Naive thymus-derived CD4-positive, alpha-beta T cell (primary cell): ENCODE results near the gene SPRR1A. TPM values are rescaled to one million over a fixed set of nuclear protein-coding genes. Genes with fewer than 3 reads are reported as not detected.

ENCODE experiments used
- ATAC-seq: fragments of 150-1000 bp; cut with Tn5 transposase; 2 replicates; pipeline ENCODE4 v1.10.0; 2021; ENCODE audit warnings: mild to moderate bottlenecking, moderate library complexity
- CTCF ChIA-PET: fragments of 350-600 bp; sonication (Branson Sonifier 250); formaldehyde crosslinking; loops from one replicate; lab custom pipeline; 2021; ENCODE audit warnings: antibody characterized with exemption; lab: Charles Lee
- POLR2A ChIA-PET: fragments of 350-600 bp; sonication (Branson Sonifier 250); formaldehyde crosslinking; loops from one replicate; lab custom pipeline; 2021; ENCODE audit warnings: antibody characterized with exemption, inconsistent platforms; lab: Charles Lee
- DNase-seq, 9 donors: peaks; one replicate each; pipeline versions ENCODE4 v3.0.0 to v3.0.0-alpha.2; 2020 to 2022; ENCODE audit warnings: mixed read lengths in 1 of 9
- H3K27ac ChIP-seq: one replicate; pipeline ENCODE4 v1.7.0; 2013; ENCODE audit warnings: mild to moderate bottlenecking, low read depth, low read length, moderate library complexity
- H3K27me3 ChIP-seq, 2 donors: one replicate each; pipeline ENCODE4 v1.7.0; 2013; ENCODE audit warnings: low read length in 2 of 2, mild to moderate bottlenecking in 2 of 2, moderate library complexity in 2 of 2; ENCODE audit not compliant: control insufficient read depth in 2 of 2, insufficient read depth in 2 of 2
- H3K36me3 ChIP-seq, 3 experiments: 1 replicate in 2 of 3; 2 replicates in 1 of 3; pipeline ENCODE4 v1.7.0; 2013; ENCODE audit warnings: low read length in 3 of 3, mild to moderate bottlenecking in 3 of 3, moderate library complexity in 1 of 3; ENCODE audit not compliant: insufficient read depth in 3 of 3, control insufficient read depth in 2 of 3
- H3K4me1 ChIP-seq, 2 donors: one replicate each; pipeline ENCODE4 v1.7.0; 2013; ENCODE audit warnings: low read length in 2 of 2, mild to moderate bottlenecking in 2 of 2, moderate library complexity in 1 of 2; ENCODE audit not compliant: control insufficient read depth in 2 of 2, insufficient read depth in 2 of 2
- H3K4me3 ChIP-seq: 2 replicates; pipeline ENCODE4 v1.7.0; 2013; ENCODE audit warnings: mild to moderate bottlenecking, low read length
- H3K9me3 ChIP-seq, 3 experiments: 1 replicate in 2 of 3; 2 replicates in 1 of 3; pipeline ENCODE4 v1.7.0; 2013; ENCODE audit warnings: low read length in 3 of 3; ENCODE audit not compliant: control insufficient read depth in 2 of 3
- H3K27ac Mint-ChIP-seq, 9 donors: one replicate each; pipeline ENCODE4 v1.8.0; 2020 to 2022; ENCODE audit warnings: mixed read lengths in 9 of 9, mild to moderate bottlenecking in 8 of 9, moderate library complexity in 5 of 9, inconsistent platforms in 2 of 9
- H3K27me3 Mint-ChIP-seq, 5 donors: one replicate each; pipeline ENCODE4 v1.8.0; 2021 to 2022; ENCODE audit warnings: mixed read lengths in 5 of 5, mild to moderate bottlenecking in 1 of 5
- H3K36me3 Mint-ChIP-seq, 5 donors: one replicate each; pipeline ENCODE4 v1.8.0; 2020 to 2022; ENCODE audit warnings: mixed read lengths in 5 of 5, mild to moderate bottlenecking in 3 of 5, inconsistent platforms in 1 of 5
- H3K4me1 Mint-ChIP-seq, 7 donors: one replicate each; pipeline ENCODE4 v1.8.0; 2020 to 2022; ENCODE audit warnings: mixed read lengths in 7 of 7, mild to moderate bottlenecking in 3 of 7, inconsistent platforms in 1 of 7
- H3K4me3 Mint-ChIP-seq, 10 donors: one replicate each; pipeline ENCODE4 v1.8.0; 2020 to 2022; ENCODE audit warnings: mild to moderate bottlenecking in 10 of 10, mixed read lengths in 10 of 10, moderate library complexity in 6 of 10, inconsistent platforms in 2 of 10
- H3K9me3 Mint-ChIP-seq, 11 donors: one replicate each; pipeline ENCODE4 v1.8.0; 2020 to 2022; ENCODE audit warnings: mixed read lengths in 11 of 11, mild to moderate bottlenecking in 4 of 11, inconsistent platforms in 1 of 11, moderate library complexity in 1 of 11
- intact Hi-C, 2 donors: fragments of 100-400 bp; cut with micrococcal nuclease; formaldehyde crosslinking; loops; one replicate each; pipeline ENCODE4 v1.15.1; 2023
- polyA plus RNA-seq, 2 donors: library from polyadenylated mRNA; unstranded; fragments of 300-500 nt; fragmentation: Illumina TruSeq; gene quantifications; one replicate each; pipeline ENCODE4 v1.2.3, GENCODE V29; 2021
- total RNA-seq, 6 experiments: library from RNA in 5 of 6; stranded (reverse) in 5 of 6; gene quantifications; 1 replicate in 5 of 6; 2 replicates in 1 of 6; pipeline ENCODE4 v1.2.3 and lab custom pipeline; 2021 to 2026

The SPRR1A gene
- total and polyA plus RNA-seq, 7 experiments from 2014 or later = not detected

GRCh38 chr1:153035211-153035610, 51.3 kb downstream of the SPRR1A start:
- H3K36me3 Mint-ChIP-seq = no peaks in the 10 kb centered on the region
- H3K9me3 Mint-ChIP-seq = peaks cover 0 to 4% (median 0%) of the 10 kb centered on the region in 11 donors
- Histone ChIP-seq H3K9me3 (no peaks in the 10 kb centered on the region), H3K27me3 (no peaks in the 10 kb centered on the region), H3K4me3 (no peak overlapping the region), H3K4me1 (no peaks in the 10 kb centered on the region), H3K27ac (no peak overlapping the region), H3K36me3 (no peaks in the 10 kb centered on the region)
- H3K27me3 Mint-ChIP-seq = peaks cover 7 to 40% (median 38%) of the 10 kb centered on the region in 5 donors
- no peak overlapping the region for H3K4me3 Mint-ChIP-seq
- no peak for ATAC-seq
- ChIA-PET POLR2A (no interaction called here), CTCF (no interaction called here)
- intact Hi-C loops = no loop called here
- H3K4me1 Mint-ChIP-seq = no peaks in the 10 kb centered on the region
- H3K27ac Mint-ChIP-seq = no peak overlapping the region
- no peak for DNase-seq

Other genes starting within 250 kb of the SPRR1A start
- not detected for gene KPRP, start 226.1 kb upstream of the SPRR1A start, total RNA-seq
- not detected for gene KPRP, start 226.1 kb upstream of the SPRR1A start, polyA plus RNA-seq
- not detected for gene LCE1F, start 208.9 kb upstream of the SPRR1A start, total RNA-seq
- not detected for gene LCE1F, start 208.9 kb upstream of the SPRR1A start, polyA plus RNA-seq
- gene LCE1E, start 197.8 kb upstream of the SPRR1A start, total RNA-seq = not detected
- gene LCE1E, start 197.8 kb upstream of the SPRR1A start, polyA plus RNA-seq = not detected
- gene LCE1D, start 187.4 kb upstream of the SPRR1A start, total RNA-seq = not detected
- gene LCE1D, start 187.4 kb upstream of the SPRR1A start, polyA plus RNA-seq = not detected
- gene LCE1C, start 177.4 kb upstream of the SPRR1A start, total RNA-seq = not detected
- not detected for gene LCE1C, start 177.4 kb upstream of the SPRR1A start, polyA plus RNA-seq
- not detected for gene LCE1B, start 172.1 kb upstream of the SPRR1A start, total RNA-seq
- gene LCE1B, start 172.1 kb upstream of the SPRR1A start, polyA plus RNA-seq = not detected
- not detected for gene LCE1A, start 156.6 kb upstream of the SPRR1A start, total RNA-seq
- gene LCE1A, start 156.6 kb upstream of the SPRR1A start, polyA plus RNA-seq = not detected
- gene LCE6A, start 141.2 kb upstream of the SPRR1A start, total RNA-seq = not detected
- gene LCE6A, start 141.2 kb upstream of the SPRR1A start, polyA plus RNA-seq = not detected
- not detected for gene LCE7A, start 124.1 kb upstream of the SPRR1A start, total RNA-seq
- gene LCE7A, start 124.1 kb upstream of the SPRR1A start, polyA plus RNA-seq = not detected
- gene SMCP, start 105.8 kb upstream of the SPRR1A start, total RNA-seq = not detected
- gene SMCP, start 105.8 kb upstream of the SPRR1A start, polyA plus RNA-seq = not detected
- gene IVL, start 75.5 kb upstream of the SPRR1A start, total RNA-seq = not detected
- gene IVL, start 75.5 kb upstream of the SPRR1A start, polyA plus RNA-seq = not detected
- gene SPRR5, start 36.9 kb upstream of the SPRR1A start, total RNA-seq = not detected
- not detected for gene SPRR5, start 36.9 kb upstream of the SPRR1A start, polyA plus RNA-seq
- gene SPRR4, start 13.4 kb upstream of the SPRR1A start, total RNA-seq = not detected
- not detected for gene SPRR4, start 13.4 kb upstream of the SPRR1A start, polyA plus RNA-seq
- not detected for gene SPRR3, start 17.7 kb downstream of the SPRR1A start, total RNA-seq
- not detected for gene SPRR3, start 17.7 kb downstream of the SPRR1A start, polyA plus RNA-seq
- gene SPRR1B, start 47.1 kb downstream of the SPRR1A start, total RNA-seq = not detected
- not detected for gene SPRR1B, start 47.1 kb downstream of the SPRR1A start, polyA plus RNA-seq
- gene SPRR2D, start 57.0 kb downstream of the SPRR1A start, total RNA-seq = not detected
- gene SPRR2D, start 57.0 kb downstream of the SPRR1A start, polyA plus RNA-seq = not detected
- gene SPRR2A, start 73.4 kb downstream of the SPRR1A start, total RNA-seq = not detected
- gene SPRR2A, start 73.4 kb downstream of the SPRR1A start, polyA plus RNA-seq = not detected
- gene SPRR2B, start 87.5 kb downstream of the SPRR1A start, total RNA-seq = not detected
- not detected for gene SPRR2B, start 87.5 kb downstream of the SPRR1A start, polyA plus RNA-seq
- gene SPRR2E, start 110.4 kb downstream of the SPRR1A start, total RNA-seq = not detected
- not detected for gene SPRR2E, start 110.4 kb downstream of the SPRR1A start, polyA plus RNA-seq
- not detected for gene SPRR2F, start 129.4 kb downstream of the SPRR1A start, total RNA-seq
- not detected for gene SPRR2F, start 129.4 kb downstream of the SPRR1A start, polyA plus RNA-seq
- not detected for gene SPRR2G, start 166.8 kb downstream of the SPRR1A start, total RNA-seq
- gene SPRR2G, start 166.8 kb downstream of the SPRR1A start, polyA plus RNA-seq = not detected
- not detected for gene LELP1, start 219.3 kb downstream of the SPRR1A start, total RNA-seq
- gene LELP1, start 219.3 kb downstream of the SPRR1A start, polyA plus RNA-seq = not detected
- not detected for gene PRR9, start 233.5 kb downstream of the SPRR1A start, total RNA-seq
- not detected for gene PRR9, start 233.5 kb downstream of the SPRR1A start, polyA plus RNA-seq